Loucy (cell line): Measurements from ENCODE around the gene SERINC2.
A peak's percentile ranks its signal among the peaks of the same experiment; 100 is the strongest.

Experiments used
- H2AFZ ChIP-seq: fragments of 200-600 bp; sonication (generic); 2 replicates; pipeline ENCODE4 v1.6.0; 2016; ENCODE audit warnings: antibody characterized with exemption, mild to moderate bottlenecking, low read length, moderate library complexity
- H3F3A ChIP-seq: fragments of 200-600 bp; 2 replicates; pipeline ENCODE4 v1.6.0; 2016; ENCODE audit warnings: antibody characterized with exemption, low read depth, mild to moderate bottlenecking
- H3K27me3 ChIP-seq: fragments of 200-600 bp; sonication (generic); 2 replicates; pipeline ENCODE4 v1.6.1; 2014; ENCODE audit warnings: low read length, mild to moderate bottlenecking; ENCODE audit not compliant: insufficient read depth, poor library complexity, severe bottlenecking
- H3K36me3 ChIP-seq: fragments of 200-600 bp; sonication (generic); 2 replicates; pipeline ENCODE4 v1.6.1; 2016; ENCODE audit warnings: low read length; ENCODE audit not compliant: insufficient read depth
- H3K4me1 ChIP-seq: fragments of 200-600 bp; sonication (generic); 2 replicates; pipeline ENCODE4 v1.5.1; 2014; ENCODE audit warnings: low read length, mild to moderate bottlenecking; ENCODE audit not compliant: insufficient read depth, poor library complexity, severe bottlenecking
- H3K4me2 ChIP-seq: fragments of 200-600 bp; sonication (generic); 2 replicates; pipeline ENCODE4 v1.6.0; 2014; ENCODE audit warnings: antibody characterized with exemption, low read length, low read depth, mild to moderate bottlenecking; ENCODE audit not compliant: poor library complexity, severe bottlenecking
- H3K4me3 ChIP-seq: fragments of 200-600 bp; sonication (generic); 2 replicates; pipeline ENCODE4 v1.5.1; 2014; ENCODE audit warnings: low read length, mild to moderate bottlenecking, mixed read lengths; ENCODE audit not compliant: poor library complexity, severe bottlenecking
- H3K79me2 ChIP-seq: fragments of 200-600 bp; sonication (generic); 2 replicates; pipeline ENCODE4 v1.6.1; 2014; ENCODE audit warnings: low read length; ENCODE audit not compliant: insufficient read depth
- H3K9ac ChIP-seq: fragments of 200-600 bp; sonication (generic); 2 replicates; pipeline ENCODE4 v1.6.0; 2014; ENCODE audit warnings: mild to moderate bottlenecking, low read depth, low read length, moderate library complexity; ENCODE audit not compliant: poor library complexity, severe bottlenecking
- H3K9me2 ChIP-seq: fragments of 200-600 bp; sonication (generic); replicated peaks from 2 replicates; pipeline ENCODE4 v1.6.1; 2016; ENCODE audit warnings: low read depth, low read length, mixed read lengths
- H3K9me3 ChIP-seq: fragments of 200-600 bp; sonication (generic); 2 replicates; pipeline ENCODE4 v1.6.1; 2014; ENCODE audit warnings: mild to moderate bottlenecking, antibody characterized with exemption, low read length, low read depth; ENCODE audit not compliant: insufficient read depth
- H4K20me1 ChIP-seq: fragments of 200-600 bp; sonication (generic); 2 replicates; pipeline ENCODE4 v1.6.0; 2014; ENCODE audit warnings: antibody characterized with exemption, low read length, mild to moderate bottlenecking; ENCODE audit not compliant: insufficient read depth, poor library complexity, severe bottlenecking
- EZH2phosphoT487 ChIP-seq: fragments of 200-600 bp; IDR thresholded peaks from 2 replicates; pipeline ENCODE4 v1.6.1; 2018; ENCODE audit warnings: antibody characterized with exemption, mild to moderate bottlenecking, moderate library complexity, borderline replicate concordance
- TF ChIP-seq, protein P1 (sequence below): fragments of 200-600 bp; sonication (generic); conservative IDR thresholded peaks from 2 replicates; pipeline ENCODE4 v1.5.1; 2014; ENCODE audit warnings: mild to moderate bottlenecking, antibody characterized with exemption, low read length

Gene SERINC2

DNA sequence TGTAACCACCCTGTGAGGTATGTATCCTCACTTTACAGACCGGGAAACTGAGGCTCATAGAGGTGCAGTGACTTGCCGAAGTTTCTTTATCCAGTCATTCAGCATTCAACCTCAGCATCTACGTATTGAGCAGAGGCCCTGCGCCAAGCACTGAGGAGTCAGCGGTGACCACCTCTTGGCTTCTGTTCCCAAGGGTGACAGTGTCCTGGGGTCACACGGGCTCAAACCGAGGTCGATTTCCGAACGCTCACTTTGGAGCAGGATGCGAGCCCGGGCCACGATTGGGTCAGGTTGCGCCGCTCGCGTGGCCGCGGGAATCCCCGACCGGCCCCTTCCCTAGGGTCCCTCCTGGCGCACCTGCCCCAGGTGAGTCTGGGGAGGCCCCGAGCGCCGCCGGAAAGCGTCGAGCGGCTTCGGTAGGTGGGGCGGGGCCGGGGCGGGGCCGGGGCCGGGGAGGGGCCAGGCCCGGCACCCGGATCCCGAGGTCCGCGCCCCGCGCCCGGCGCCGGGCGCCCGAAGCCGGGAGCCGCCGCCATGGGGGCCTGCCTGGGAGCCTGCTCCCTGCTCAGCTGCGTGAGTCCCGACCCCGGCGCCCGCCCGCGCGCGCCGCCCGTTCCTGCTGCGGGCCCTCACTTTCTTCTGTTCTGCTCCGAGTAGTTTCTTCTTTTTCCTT, at the start of gene SERINC2:
Gene SERINC2, plus strand, starts transcription at position 482 of the 673 bp plus-strand sequence. Its CDS starts 53 bp downstream, at position 535.
- Histone ChIP-seq H4K20me1 (no peaks in the 10 kb centered on the region), H3K9me2 (no peaks in the 10 kb centered on the region), H3K79me2 (no peaks in the 10 kb centered on the region), H3K4me2 (peak within 1 kb of the TSS; percentile 48), H3K4me1 (no peaks in the 10 kb centered on the region), H3K9ac (no peak within 1 kb of the TSS), H2AFZ (no peak within 1 kb of the TSS), H3K27me3 (no peaks in the 10 kb centered on the region), H3K4me3 (peak within 1 kb of the TSS; percentile 49), H3K9me3 (no peaks in the 10 kb centered on the region), H3F3A (no peaks in the 10 kb centered on the region), H3K36me3 (no peaks in the 10 kb centered on the region)
- no peak for TF ChIP-seq EZH2phosphoT487
- TF ChIP-seq, protein P1, sequence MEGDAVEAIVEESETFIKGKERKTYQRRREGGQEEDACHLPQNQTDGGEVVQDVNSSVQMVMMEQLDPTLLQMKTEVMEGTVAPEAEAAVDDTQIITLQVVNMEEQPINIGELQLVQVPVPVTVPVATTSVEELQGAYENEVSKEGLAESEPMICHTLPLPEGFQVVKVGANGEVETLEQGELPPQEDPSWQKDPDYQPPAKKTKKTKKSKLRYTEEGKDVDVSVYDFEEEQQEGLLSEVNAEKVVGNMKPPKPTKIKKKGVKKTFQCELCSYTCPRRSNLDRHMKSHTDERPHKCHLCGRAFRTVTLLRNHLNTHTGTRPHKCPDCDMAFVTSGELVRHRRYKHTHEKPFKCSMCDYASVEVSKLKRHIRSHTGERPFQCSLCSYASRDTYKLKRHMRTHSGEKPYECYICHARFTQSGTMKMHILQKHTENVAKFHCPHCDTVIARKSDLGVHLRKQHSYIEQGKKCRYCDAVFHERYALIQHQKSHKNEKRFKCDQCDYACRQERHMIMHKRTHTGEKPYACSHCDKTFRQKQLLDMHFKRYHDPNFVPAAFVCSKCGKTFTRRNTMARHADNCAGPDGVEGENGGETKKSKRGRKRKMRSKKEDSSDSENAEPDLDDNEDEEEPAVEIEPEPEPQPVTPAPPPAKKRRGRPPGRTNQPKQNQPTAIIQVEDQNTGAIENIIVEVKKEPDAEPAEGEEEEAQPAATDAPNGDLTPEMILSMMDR = no peak

DNA sequence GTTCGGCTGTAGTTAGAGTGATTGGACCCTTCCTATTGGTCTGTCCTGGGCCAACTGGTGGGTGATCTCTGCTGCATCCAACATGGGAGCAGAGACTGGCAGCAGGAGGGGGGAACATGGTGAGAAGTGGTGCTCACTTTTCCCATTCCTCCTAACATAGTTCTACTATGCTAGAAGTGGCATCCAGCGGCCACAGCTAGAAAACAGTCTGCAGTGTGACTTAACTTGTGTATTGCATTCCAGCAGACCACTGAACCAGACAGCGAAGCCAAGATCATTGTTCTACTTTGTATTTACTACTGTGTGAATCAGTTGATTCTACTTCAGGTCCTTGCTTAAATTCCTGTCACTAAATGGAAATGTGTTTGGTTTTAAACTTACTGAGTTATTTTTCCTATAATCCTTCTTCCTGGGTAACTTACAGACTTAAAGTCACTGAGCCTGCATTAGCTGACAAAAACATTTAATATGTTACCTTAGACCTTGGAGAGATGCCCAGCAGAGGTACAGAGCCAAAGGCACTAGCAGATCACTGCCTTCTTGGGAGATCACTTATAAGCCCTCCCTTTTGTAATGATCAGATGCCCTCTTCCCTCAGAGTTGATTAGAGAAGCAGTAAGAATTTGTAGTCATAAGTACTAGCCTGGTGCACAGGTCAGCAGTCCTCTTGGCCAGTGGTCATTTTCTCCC, 48.3 kb upstream of the SERINC2 start:
- no peak for TF ChIP-seq EZH2phosphoT487
- TF ChIP-seq, protein P1 = no peak
- no peaks in the 10 kb centered on the region for H3K79me2 ChIP-seq

DNA sequence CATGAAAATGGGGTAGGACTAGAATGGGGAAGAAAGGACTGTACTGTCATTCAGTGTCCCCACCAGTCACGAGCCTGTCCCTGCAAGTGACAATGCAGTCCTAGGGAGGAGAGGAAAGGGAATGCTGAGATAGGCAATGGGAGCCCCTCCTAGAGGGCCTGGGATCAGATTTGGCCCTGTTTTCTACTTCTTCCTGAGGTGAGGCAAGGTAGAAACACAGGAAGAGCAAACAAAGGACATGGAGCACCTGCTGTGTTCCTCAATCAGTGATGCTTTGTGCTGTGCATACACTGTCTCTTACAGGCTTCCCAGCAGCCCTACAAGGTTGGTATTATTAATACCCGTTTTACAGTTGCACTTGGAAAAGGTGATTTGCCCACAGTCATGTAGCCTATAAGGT, 46.2 kb upstream of the SERINC2 start:
- no peak overlapping the region for H3K9ac ChIP-seq
- H3K9me3 ChIP-seq = no peaks in the 10 kb centered on the region
- H3K4me3 ChIP-seq = no peak overlapping the region
- no peaks in the 10 kb centered on the region for H4K20me1 ChIP-seq
- H3K79me2 ChIP-seq = no peaks in the 10 kb centered on the region
- no peaks in the 10 kb centered on the region for H3K9me2 ChIP-seq
- no peak overlapping the region for H3K4me2 ChIP-seq
- no peaks in the 10 kb centered on the region for H3F3A ChIP-seq
- peaks cover 20% of the 10 kb centered on the region; the same call in 1 of the 2 replicates for H3K36me3 ChIP-seq
- peaks cover 3% of the 10 kb centered on the region for H3K4me1 ChIP-seq
- no peak for TF ChIP-seq EZH2phosphoT487
- TF ChIP-seq, protein P1 = no peak
- H3K27me3 ChIP-seq = no peaks in the 10 kb centered on the region
- no peak overlapping the region for H2AFZ ChIP-seq

More for the DNA sequence above, 48.3 kb upstream of the SERINC2 start:
- no peaks in the 10 kb centered on the region for H3K9me3 ChIP-seq
- H4K20me1 ChIP-seq = no peaks in the 10 kb centered on the region
- peaks cover 20% of the 10 kb centered on the region; the same call in 1 of the 2 replicates for H3K36me3 ChIP-seq
- H2AFZ ChIP-seq = no peak overlapping the region
- no peaks in the 10 kb centered on the region for H3F3A ChIP-seq
- no peaks in the 10 kb centered on the region for H3K27me3 ChIP-seq
- no peak overlapping the region for H3K4me3 ChIP-seq
- peaks cover 3% of the 10 kb centered on the region for H3K4me1 ChIP-seq
- no peaks in the 10 kb centered on the region for H3K9me2 ChIP-seq
- no peak overlapping the region for H3K4me2 ChIP-seq
- H3K9ac ChIP-seq = no peak overlapping the region
